ENCODE results near the gene TTC23.
"Not testable (repeated sequence)": the region's sequence is repeated elsewhere in the genome, so short reads cannot be mapped to it uniquely, and the experiment has no call there.

The TTC23 gene

GRCh38 chr15:99120050-99120777, 129.2 kb downstream of the TTC23 start:
- no peak for DNase-seq (ENCODE audit: low spot score)

- no peak for DNase-seq (ENCODE audit: low spot score)
Measured at GRCh38 chr15:99118801-99119546, 130.4 kb downstream of the TTC23 start.

GRCh38 chr15:99118258-99118632, 131.1 kb downstream of the TTC23 start:
- DNase-seq (ENCODE audit: low spot score) = no peak

- DNase-seq (ENCODE audit: low spot score) = no peak
Measured at GRCh38 chr15:99117563-99118257, 131.7 kb downstream of the TTC23 start.

GRCh38 chr15:99117111-99117510, 132.3 kb downstream of the TTC23 start:
- no peak for DNase-seq (ENCODE audit: low spot score)

GRCh38 chr15:99115300-99116215, 133.8 kb downstream of the TTC23 start:
- DNase-seq (ENCODE audit: low spot score) = no peak

- DNase-seq (ENCODE audit: low spot score) = no peak
Measured at GRCh38 chr15:99114511-99115299, 134.7 kb downstream of the TTC23 start.

- DNase-seq (ENCODE audit: low spot score) = no peak
Measured at GRCh38 chr15:99113547-99114271, 135.7 kb downstream of the TTC23 start.

- not testable (repeated sequence) for DNase-seq (ENCODE audit: low spot score)
Measured at GRCh38 chr15:99111641-99112040, 137.7 kb downstream of the TTC23 start.

GRCh38 chr15:99110581-99111320, 138.6 kb downstream of the TTC23 start:
- no peak for DNase-seq (ENCODE audit: low spot score)

GRCh38 chr15:99110093-99110492, 139.3 kb downstream of the TTC23 start:
- no peak for DNase-seq (ENCODE audit: low spot score)

GRCh38 chr15:99109555-99110021, 139.8 kb downstream of the TTC23 start:
- DNase-seq (ENCODE audit: low spot score) = no peak

- no peak for DNase-seq (ENCODE audit: low spot score)
Measured at GRCh38 chr15:99108993-99109392, 140.4 kb downstream of the TTC23 start.

- no peak for DNase-seq (ENCODE audit: low spot score)
Measured at GRCh38 chr15:99106417-99107220, 142.8 kb downstream of the TTC23 start.

GRCh38 chr15:99105514-99106341, 143.7 kb downstream of the TTC23 start:
- DNase-seq (ENCODE audit: low spot score) = peak; percentile 78

GRCh38 chr15:99104788-99105513, 144.4 kb downstream of the TTC23 start, which contains the start of gene SYNM:
SYNM (plus strand) TSS chr15:99105080; CDS start chr15:99105200, 120 bp downstream.
- peak; percentile 98 for DNase-seq (ENCODE audit: low spot score)

- DNase-seq (ENCODE audit: low spot score) = no peak
Measured at GRCh38 chr15:99103279-99103678, 146.1 kb downstream of the TTC23 start.

Measured in iPS-NIHi11 (cell line).